Neural progenitor cell (in vitro differentiated cells): ENCODE data around the gene KCNQ1. TPM values are rescaled to one million over a fixed set of nuclear protein-coding genes. Genes with fewer than 3 reads are reported as not detected.
A peak's percentile ranks its signal among the peaks of the same experiment; 100 is the strongest.

ENCODE experiments used
- DNase-seq: peaks from one replicate; pipeline ENCODE4 v3.0.0-alpha.2; 2016; ENCODE audit warnings: low spot score
- H2AFZ ChIP-seq: fragments of 200-600 bp; sonication (generic); replicated peaks from 2 replicates; pipeline ENCODE4 v1.6.1; 2016; ENCODE audit warnings: antibody characterized with exemption
- H3F3A ChIP-seq: fragments of 200-600 bp; sonication (generic); 2 replicates; pipeline ENCODE4 v1.6.1; 2016; ENCODE audit warnings: antibody characterized with exemption, low read depth
- H3K27ac ChIP-seq: fragments of 200-600 bp; sonication (generic); 2 replicates; pipeline ENCODE4 v1.5.1; 2016; ENCODE audit warnings: mild to moderate bottlenecking
- H3K27me3 ChIP-seq: fragments of 200-600 bp; sonication (generic); 2 replicates; pipeline ENCODE4 v1.6.1; 2016; ENCODE audit warnings: mild to moderate bottlenecking, moderate library complexity
- H3K36me3 ChIP-seq: fragments of 200-600 bp; sonication (generic); 2 replicates; pipeline ENCODE4 v1.5.1; 2016
- H3K4me1 ChIP-seq: fragments of 200-600 bp; sonication (generic); 2 replicates; pipeline ENCODE4 v1.6.1; 2016; ENCODE audit warnings: mixed run types
- H3K4me2 ChIP-seq: fragments of 200-600 bp; sonication (generic); 2 replicates; pipeline ENCODE4 v1.6.1; 2016
- H3K4me3 ChIP-seq: fragments of 200-600 bp; sonication (generic); 2 replicates; pipeline ENCODE4 v1.5.1; 2016
- H3K79me2 ChIP-seq: fragments of 200-600 bp; sonication (generic); 2 replicates; pipeline ENCODE4 v1.6.1; 2016; ENCODE audit warnings: low read depth
- H3K9ac ChIP-seq: fragments of 200-600 bp; sonication (generic); 2 replicates; pipeline ENCODE4 v1.6.1; 2016
- H3K9me3 ChIP-seq: fragments of 200-600 bp; sonication (generic); 2 replicates; pipeline ENCODE4 v1.5.1; 2016; ENCODE audit warnings: low read depth
- H4K20me1 ChIP-seq: fragments of 200-600 bp; sonication (generic); 2 replicates; pipeline ENCODE4 v1.6.1; 2016; ENCODE audit warnings: low read depth
- H3K27ac Mint-ChIP-seq: 3 replicates; pipeline ENCODE4 v1.8.0; 2021; ENCODE audit warnings: mixed read lengths
- H3K27me3 Mint-ChIP-seq: 2 replicates; pipeline ENCODE4 v1.8.0; 2022; ENCODE audit warnings: low read depth, mild to moderate bottlenecking, inconsistent platforms, moderate library complexity, mixed read lengths; ENCODE audit not compliant: insufficient read depth
- H3K36me3 Mint-ChIP-seq: 3 replicates; pipeline ENCODE4 v1.8.0; 2021; ENCODE audit warnings: mixed read lengths
- H3K4me1 Mint-ChIP-seq: 3 replicates; pipeline ENCODE4 v1.8.0; 2021; ENCODE audit warnings: mixed read lengths
- H3K4me3 Mint-ChIP-seq: 3 replicates; pipeline ENCODE4 v1.8.0; 2021; ENCODE audit warnings: mild to moderate bottlenecking, moderate library complexity, mixed read lengths
- H3K9me3 Mint-ChIP-seq: 3 replicates; pipeline ENCODE4 v1.8.0; 2020; ENCODE audit warnings: mixed read lengths
- CTCF ChIP-seq: fragments of 200-600 bp; sonication (generic); IDR thresholded peaks from 2 replicates; pipeline ENCODE4 v1.5.1; 2017; ENCODE audit warnings: antibody characterized with exemption, mild to moderate bottlenecking
- EZH2 ChIP-seq: fragments of 200-600 bp; sonication (generic); IDR thresholded peaks from 2 replicates; pipeline ENCODE4 v1.6.1; 2017; ENCODE audit warnings: antibody characterized with exemption, mild to moderate bottlenecking, moderate library complexity
- EZH2phosphoT487 ChIP-seq: fragments of 200-600 bp; sonication (generic); IDR thresholded peaks from 2 replicates; pipeline ENCODE4 v1.6.1; 2017; ENCODE audit warnings: antibody characterized with exemption
- total RNA-seq: library from RNA; depleted of rRNA; stranded (reverse); fragments of >200 nt; gene quantifications from 2 replicates; pipeline ENCODE4 v1.2.3, GENCODE V29; 2015; ENCODE audit warnings: low replicate concordance

The KCNQ1 gene
- total RNA-seq, 1 donor from 2014 or later: 0.11 TPM

GRCh38 chr11:2708757-2709281, 264.0 kb downstream of the KCNQ1 start:
- Histone ChIP-seq H3K4me3 (no peak overlapping the region), H3K4me1 (peaks cover 1% of the 10 kb centered on the region), H2AFZ (no peak overlapping the region), H4K20me1 (no peaks in the 10 kb centered on the region), H3K9ac (no peak overlapping the region), H3F3A (no peaks in the 10 kb centered on the region), H3K36me3 (no peaks in the 10 kb centered on the region), H3K4me2 (no peak overlapping the region), H3K27ac (no peak overlapping the region), H3K9me3 (no peaks in the 10 kb centered on the region), H3K79me2 (no peaks in the 10 kb centered on the region), H3K27me3 (peaks cover 89% of the 10 kb centered on the region)
- Mint-ChIP-seq H3K27ac (peak overlapping the region; percentile 33), H3K4me1 (peaks cover 30% of the 10 kb centered on the region), H3K27me3 (peaks cover 27% of the 10 kb centered on the region), H3K4me3 (no peak overlapping the region), H3K36me3 (no peaks in the 10 kb centered on the region), H3K9me3 (peaks cover 23% of the 10 kb centered on the region)
- TF ChIP-seq EZH2 (no peak), CTCF (no peak), EZH2phosphoT487 (no peak)
- DNase-seq: no peak

GRCh38 chr11:2709429-2709828, 264.6 kb downstream of the KCNQ1 start:
- peak overlapping the region; percentile 17 for H3K27ac Mint-ChIP-seq
- Histone ChIP-seq H3K36me3 (no peaks in the 10 kb centered on the region), H3K27ac (no peak overlapping the region), H3K9me3 (no peaks in the 10 kb centered on the region), H3F3A (no peaks in the 10 kb centered on the region), H3K4me3 (no peak overlapping the region), H3K27me3 (peaks cover 90% of the 10 kb centered on the region), H4K20me1 (no peaks in the 10 kb centered on the region), H3K9ac (no peak overlapping the region), H3K4me1 (no peaks in the 10 kb centered on the region), H2AFZ (no peak overlapping the region), H3K79me2 (no peaks in the 10 kb centered on the region), H3K4me2 (no peak overlapping the region)
- no peak for TF ChIP-seq EZH2phosphoT487
- no peak for TF ChIP-seq CTCF
- no peak for TF ChIP-seq EZH2
- no peak for DNase-seq
- H3K4me3 Mint-ChIP-seq: no peak overlapping the region
- peaks cover 26% of the 10 kb centered on the region for H3K27me3 Mint-ChIP-seq
- H3K4me1 Mint-ChIP-seq: peaks cover 24% of the 10 kb centered on the region
- H3K9me3 Mint-ChIP-seq: peaks cover 19% of the 10 kb centered on the region
- no peaks in the 10 kb centered on the region for H3K36me3 Mint-ChIP-seq

GRCh38 chr11:2711161-2711560, 266.4 kb downstream of the KCNQ1 start:
- H3K4me1 Mint-ChIP-seq: peaks cover 19% of the 10 kb centered on the region
- H3K79me2 ChIP-seq: no peaks in the 10 kb centered on the region
- TF ChIP-seq EZH2phosphoT487 (no peak), EZH2 (no peak), CTCF (no peak)
- H3K36me3 Mint-ChIP-seq: no peaks in the 10 kb centered on the region
- no peak overlapping the region for H3K4me2 ChIP-seq
- H3K9me3 Mint-ChIP-seq: peaks cover 17% of the 10 kb centered on the region
- H2AFZ ChIP-seq: no peak overlapping the region
- no peaks in the 10 kb centered on the region for H4K20me1 ChIP-seq
- no peak overlapping the region for H3K27ac Mint-ChIP-seq
- no peak overlapping the region for H3K27ac ChIP-seq
- H3K4me3 ChIP-seq: no peak overlapping the region
- H3K9ac ChIP-seq: no peak overlapping the region
- no peaks in the 10 kb centered on the region for H3K9me3 ChIP-seq
- no peaks in the 10 kb centered on the region for H3K4me1 ChIP-seq
- DNase-seq: no peak
- H3F3A ChIP-seq: no peaks in the 10 kb centered on the region
- no peaks in the 10 kb centered on the region for H3K36me3 ChIP-seq
- no peak overlapping the region for H3K4me3 Mint-ChIP-seq
- peaks cover 23% of the 10 kb centered on the region for H3K27me3 Mint-ChIP-seq
- H3K27me3 ChIP-seq: peaks cover 99% of the 10 kb centered on the region
